HG03457 (cell line): ENCODE data around the gene ACOT7.

Experiments
- ATAC-seq: cut with Tn5 transposase; IDR thresholded peaks from one replicate; pipeline ENCODE4 v1.9.1; 2021; ENCODE audit warnings: moderate number of reproducible peaks; ENCODE audit not compliant: unreplicated experiment

ACOT7 gene

DNA sequence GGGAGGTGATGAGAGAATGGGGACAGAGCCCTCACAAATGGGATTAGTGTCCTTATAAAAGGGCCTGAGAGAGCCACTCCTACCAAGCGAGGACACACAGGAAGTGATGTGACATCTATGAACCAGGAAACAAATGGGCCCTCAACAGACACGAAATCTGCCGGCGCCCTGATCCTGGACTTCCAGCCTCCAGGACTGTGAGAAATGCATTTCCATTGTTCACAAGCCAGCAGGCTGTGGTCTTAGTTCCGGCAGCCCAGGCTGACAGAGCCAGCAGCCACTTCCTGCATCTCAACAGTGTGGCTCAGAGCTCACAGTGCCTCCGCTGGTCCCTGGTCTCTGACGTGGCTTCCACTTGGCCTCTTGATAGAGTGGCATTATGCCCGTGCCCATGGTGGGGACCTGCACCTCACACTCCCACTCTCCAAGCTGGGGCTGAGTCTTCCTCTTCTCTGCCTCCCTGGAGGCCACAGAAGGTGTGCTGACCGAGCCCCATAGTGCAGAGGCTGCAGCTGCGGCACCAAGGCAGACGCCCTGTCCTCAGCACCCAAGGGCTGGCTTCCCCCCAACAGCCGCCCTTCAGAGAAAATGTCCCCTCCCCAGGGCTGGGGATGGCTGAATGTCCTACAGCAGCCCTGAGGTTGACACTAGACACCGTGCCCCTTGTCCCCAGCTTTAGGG, 44.9 kb downstream of the ACOT7 start:
- no peak for ATAC-seq

DNA sequence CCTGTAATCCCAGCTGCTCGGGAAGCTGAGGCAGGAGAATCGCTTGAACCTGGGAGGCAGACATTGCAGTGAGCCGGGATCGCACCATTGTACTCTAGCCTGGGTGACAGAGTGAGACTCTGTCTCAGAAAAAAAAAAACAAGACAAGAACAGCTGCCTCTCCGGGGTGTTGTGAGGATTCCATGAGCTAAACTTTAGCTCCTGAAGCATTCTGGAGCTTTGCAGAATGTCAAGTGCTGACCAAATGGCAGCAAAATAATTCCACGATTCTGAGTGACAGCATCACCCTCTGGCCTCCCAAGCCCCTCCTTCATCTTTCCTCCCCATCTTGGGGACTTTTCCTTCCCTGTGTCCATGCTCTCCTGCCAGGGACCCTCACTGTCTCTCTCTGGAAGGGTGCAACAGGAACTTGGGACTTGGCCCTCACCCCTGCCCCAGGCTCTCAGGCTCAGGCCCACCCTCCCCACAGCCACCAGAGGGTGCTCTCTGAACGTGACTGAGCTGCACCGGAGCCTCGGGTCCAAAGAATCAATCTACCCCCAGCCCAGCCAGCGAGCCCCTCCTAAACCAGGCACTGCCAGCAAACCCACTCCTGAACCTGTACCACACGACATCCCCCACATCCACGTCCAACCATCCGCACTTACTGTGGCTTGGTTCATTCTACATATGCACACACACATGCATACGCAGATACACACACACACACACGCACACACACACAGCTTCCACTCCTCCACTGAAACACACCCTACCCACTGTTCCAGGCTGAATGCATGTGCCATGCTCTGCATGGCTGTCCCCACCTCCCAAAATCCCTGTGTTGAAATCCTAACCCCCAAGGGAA, 45.7 kb downstream of the ACOT7 start:
- ATAC-seq: no peak

DNA sequence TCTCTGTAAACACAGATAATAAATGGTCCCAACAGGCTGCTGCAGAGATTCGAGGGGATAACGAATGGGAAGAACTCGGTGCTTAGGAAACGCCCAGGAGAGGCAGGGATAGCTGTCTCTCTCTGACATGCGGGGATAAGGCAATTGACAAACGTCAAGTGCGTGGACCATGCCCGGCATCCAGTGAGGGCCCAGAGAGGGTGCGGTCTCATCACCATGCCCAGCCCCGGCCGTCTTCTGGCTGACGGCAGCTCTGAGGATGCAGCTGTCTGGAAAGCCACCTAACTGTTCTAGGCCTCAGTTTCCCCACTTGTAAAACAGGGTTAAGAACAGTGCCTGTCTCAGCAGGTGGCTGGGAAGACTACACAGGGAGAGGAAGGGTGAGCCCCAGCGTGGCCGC, 48.1 kb downstream of the ACOT7 start:
- no peak for ATAC-seq

DNA sequence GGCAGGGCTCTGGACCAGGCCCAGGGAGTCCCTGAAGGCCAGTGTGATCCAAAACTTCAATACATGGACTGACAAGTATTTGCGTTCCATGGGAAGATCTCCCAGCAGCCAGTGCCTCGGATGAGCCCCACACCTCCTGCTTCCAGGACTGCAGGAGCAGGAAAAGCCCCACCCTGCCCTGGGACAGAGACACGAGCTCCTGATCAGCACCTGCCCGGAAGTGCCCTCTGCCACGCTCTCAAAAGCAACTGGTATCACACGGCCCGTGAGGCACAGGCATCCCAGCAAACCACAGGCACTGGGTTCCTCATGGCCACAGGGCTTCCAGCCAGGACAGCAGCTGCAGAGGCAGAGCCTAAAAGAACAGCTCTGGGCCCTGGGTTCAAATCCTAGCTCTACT, 48.6 kb downstream of the ACOT7 start:
- no peak for ATAC-seq

DNA sequence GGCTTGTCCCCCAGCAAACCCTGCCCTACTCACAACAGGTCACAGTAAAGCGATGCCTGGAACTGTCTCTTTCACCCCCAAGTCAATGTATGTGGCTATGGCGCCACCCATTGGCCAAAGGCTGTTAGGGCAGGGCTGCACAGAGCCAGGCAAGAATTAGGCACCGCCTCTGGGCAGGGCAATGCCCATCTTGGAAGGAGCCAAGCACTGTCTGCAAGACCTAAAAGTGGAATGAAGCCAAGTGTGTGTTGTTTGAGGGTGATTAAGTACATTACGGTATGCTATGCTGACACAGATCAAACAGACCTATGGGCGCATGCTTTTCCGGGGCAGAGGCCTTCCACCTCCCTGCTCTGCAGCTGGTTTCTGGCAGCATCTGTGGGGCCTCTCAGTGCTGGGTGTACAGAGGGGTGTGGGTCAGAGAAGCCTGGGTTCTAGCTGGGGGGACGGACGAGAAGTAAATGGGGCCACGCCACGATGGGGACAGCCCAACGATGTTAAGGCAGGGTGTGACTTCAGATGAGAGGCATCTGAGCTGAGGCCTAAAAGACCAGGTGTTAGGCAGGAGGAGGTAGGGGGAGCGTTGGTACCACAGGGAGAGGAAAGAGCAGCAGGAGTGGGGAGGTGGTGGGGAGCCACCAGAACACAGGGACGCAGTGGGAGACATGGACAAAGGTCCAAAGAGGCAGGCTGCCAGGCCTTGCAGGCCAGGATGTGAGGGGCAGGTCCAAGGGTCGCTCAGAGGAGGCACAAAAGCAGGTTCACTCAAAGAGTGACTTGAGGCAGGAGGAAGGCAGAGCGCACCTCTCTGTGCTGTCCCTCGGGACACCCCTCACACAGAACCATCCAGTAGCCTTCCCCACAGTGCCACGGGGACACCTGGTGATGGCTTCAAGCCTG, 49.8 kb downstream of the ACOT7 start:
- no peak for ATAC-seq

DNA sequence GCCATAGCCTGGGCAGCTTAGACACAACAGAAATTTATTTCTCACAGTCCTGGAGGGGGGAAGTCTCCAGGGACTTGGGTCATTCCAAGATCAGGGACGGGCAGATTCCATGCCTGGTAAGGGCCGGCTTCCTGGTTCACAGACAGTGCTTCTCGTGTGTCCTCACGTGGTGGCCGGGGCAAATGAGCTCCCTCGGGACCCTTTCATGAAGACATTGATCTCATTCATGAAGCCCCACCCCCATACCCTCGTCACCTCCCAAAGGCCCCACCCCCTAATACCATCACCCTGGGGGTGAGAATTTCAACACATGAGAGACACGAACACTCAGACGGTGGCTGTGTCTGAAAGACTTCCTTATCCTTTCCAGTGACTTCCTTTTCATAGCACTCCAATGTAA, 51.5 kb downstream of the ACOT7 start:
- no peak for ATAC-seq

DNA sequence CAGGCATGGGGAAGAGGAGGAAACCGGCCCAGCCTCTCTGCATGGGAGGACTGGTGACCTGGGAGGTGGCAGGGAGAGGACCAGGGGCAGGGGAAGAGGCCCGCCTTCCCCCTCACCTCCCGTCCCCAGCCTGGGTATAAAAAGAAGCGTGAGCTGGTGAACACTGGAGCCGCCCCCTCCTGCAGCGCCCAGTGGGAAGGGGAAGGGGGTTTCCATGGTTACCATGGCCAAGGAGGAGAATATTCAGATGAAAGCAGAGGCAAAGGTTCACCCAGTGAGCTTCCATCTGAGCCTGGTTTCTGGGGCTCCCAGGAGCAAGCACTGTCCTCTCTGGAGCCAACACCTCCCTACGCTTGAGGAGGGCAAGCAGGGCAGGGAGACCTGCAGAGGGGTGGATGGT, 54.9 kb downstream of the ACOT7 start:
- ATAC-seq: no peak

DNA sequence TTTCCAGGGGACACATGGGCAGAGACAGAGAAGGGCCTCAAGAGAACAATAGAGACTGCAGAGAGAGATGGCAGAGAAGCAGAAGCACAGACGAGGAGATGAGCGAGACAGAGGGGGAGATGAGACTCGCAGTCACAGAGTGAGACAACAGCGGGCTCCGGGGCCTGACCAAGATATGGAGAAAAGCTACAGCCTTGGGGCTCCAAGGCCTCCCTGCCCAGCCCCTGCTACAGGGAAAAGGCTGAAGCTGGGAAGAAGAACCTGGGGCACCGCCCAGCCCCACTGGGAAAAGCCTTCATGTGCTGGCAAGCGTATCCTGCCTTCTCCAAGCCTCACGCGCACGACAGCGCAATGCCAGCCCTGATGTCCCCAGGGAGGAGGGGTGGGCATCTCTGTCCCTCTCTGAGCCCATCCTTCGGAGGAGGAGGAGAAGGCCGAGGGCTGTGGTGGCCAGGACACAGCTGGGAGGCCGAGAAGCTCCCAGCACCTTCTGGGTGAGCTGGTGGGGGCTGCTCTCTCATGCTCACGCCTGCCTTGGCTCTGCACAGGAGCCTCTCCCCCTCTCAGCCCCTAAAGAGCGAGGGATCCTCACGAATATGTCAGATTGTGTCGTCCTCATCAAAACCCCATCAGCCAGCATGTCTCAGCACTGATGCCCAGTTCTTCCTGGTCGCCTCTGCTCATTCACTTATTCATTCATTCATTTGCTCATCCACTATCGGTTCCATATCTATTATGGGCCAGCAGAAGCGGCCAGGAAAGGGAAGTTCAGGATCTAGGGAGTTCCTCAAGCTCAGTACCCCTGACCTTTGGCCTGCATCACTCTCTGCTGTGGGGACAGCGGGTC, 56.6 kb downstream of the ACOT7 start:
- no peak for ATAC-seq

DNA sequence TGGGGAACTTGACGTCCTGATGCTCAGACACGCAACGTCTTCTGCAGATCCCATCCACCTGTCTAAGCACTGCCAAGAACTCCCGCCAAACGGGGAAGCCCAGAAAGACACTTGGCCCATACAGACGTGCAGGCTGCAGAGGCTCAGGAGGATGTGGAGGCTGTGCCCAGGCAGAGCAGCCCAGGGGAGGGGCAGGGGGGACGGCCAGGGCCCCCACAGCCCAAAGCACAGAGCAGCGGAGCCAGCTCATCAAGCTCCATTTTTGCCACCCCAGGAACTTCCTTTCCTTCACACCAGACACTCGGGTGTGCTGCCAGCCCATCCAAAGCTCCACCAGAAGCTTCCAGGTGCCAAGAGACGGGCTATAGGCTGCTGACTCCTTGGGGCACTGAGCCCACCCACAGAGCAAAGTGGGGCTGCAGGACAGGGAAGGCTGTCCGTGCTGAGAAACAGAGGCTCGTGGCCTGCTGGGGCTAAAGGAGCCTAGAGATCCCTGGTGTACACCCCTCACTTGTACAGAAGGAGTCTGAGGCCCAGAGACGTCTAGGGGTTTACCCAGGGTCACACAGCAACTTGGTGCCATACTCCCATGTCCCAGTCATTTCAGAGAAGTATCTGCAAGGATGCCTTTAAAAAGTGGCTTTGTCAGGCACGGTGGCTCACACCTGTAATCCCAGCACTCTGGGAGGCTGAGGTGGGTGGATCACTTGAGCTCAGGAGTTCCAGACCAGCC, 59.1 kb downstream of the ACOT7 start:
- ATAC-seq: no peak

DNA sequence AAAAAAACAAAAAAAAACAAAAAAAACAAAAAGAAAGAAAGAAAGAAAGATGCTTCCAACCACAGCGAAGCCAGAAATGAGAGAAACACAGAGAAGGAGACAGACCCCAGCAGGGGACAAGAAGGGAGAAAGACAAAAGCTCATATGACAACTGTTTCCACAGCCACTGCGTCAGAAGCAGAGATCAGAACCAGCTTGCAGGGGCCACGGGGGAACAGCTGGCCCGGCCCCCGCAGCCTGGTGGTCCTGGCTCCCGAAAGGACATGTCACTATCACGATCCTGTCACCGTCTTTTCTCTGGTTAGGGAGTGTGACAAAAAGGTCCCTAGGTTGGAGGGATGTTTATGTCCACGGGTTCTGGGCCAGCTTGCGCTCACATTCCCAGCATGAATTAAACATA, 60.7 kb downstream of the ACOT7 start:
- no peak for ATAC-seq

DNA sequence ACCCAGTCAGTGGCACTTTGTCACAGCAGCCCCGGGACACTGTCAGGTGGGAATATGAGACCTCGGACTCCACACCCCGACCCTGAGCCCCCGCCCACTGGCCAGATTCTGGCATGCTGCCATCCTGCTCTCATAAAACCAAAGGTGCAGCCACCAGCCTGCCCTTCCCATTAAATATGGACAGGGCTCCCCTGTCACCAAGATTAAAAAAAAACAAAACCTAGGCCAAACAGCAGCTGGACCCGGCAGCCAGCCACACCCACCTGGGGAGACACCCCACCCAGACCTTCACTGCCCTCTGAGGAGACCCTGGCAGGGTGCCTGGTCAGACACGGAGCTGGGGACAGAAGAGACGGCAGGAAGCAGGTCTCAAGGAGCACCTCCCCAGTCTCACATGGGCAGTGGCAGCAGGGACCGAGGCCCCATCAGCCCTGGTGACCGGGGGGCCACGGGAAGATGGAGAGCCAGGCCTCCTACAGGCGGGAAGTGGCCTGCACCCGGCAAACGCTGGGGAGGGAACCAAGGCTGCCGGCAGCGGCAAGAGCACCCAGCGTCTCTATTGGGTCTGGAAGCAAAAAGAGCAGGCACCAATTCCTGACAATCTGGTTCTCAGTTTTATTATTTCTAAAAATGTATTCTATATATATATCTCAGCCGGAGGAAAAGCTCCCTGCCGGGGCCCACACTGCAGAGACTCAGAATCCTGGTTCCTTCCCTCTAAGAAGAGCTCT, 61.9 kb downstream of the ACOT7 start:
- ATAC-seq: no peak

DNA sequence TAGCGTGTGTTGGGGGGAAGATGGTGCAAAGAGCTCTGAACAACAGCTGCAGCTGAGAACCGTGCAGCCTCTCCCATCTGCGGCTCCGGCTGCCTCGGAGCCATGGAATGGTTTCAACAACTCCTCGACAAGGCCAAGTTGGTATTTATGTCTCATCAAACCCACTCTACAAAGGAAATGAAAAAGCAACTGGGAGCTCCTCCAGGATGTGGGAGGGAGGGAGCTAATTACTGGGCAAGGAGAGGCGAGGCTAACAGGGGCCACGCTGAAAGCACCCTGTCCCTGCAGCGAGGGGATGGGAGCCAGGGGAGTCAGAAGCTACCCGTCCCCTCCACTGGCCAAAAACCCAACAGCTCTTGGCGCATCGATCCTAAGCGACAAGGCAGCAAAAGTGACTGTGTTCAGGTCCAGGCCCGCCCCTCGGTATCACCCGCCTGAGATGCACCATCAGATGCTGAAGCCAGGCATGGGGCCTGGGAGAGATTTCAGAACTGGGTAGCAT, 63.1 kb downstream of the ACOT7 start:
- no peak for ATAC-seq

DNA sequence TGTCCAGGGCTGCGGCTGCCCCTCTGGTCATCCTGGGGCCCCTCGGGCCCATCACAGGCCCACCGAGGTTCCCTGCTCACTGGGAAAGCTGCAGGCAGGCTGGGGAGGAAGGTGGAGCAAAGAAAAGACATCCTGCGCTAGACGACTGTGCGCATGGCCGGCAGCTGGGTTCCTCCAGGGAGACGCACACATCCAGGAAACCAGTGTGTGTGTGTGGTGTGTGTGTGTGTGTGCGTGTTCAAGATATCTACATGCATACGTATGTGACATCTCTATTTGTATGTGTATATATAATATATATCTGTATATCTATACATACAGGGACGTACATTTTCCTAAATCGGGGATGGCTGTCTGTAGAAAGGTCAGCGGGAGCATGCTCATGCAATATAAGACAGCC, 63.7 kb downstream of the ACOT7 start:
- no peak for ATAC-seq

DNA sequence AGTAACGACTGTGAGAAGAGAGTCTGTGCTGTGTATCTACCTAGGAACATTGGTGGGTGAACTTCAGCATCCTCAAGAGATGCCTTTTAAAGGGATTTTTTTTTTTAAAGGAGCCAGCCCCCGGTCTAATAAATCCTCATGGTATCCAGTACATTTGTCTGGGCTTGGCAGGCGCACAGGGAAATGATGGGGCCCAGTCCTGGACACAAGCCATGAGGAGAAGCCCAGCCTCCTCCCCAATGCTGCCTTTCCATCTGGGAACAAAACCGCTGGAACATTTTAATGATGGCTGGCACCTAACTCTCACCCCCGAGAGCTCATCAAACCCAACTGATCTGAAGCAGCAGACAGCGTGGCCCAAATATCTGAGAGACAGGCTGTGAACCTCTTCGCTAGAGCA, 64.2 kb downstream of the ACOT7 start:
- no peak for ATAC-seq

DNA sequence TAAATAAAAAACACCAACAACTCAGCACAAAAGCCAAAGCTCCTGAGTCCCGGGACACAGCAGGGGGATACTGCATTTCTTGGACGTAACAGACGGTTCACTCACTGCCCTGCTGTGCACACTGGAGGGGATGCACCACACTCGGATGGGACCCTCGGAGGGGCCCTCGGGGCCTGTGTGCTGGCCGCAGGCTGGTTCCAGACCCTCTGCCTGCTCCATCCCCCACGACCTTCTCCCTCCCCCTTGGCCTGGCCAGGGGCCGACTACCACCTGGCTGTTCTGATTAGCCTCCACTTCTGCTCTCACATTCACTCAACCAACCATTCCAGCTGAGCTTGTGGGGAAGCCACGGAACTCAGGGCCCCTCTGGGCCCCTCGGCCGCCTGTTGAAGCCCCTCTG, 64.9 kb downstream of the ACOT7 start:
- no peak for ATAC-seq

DNA sequence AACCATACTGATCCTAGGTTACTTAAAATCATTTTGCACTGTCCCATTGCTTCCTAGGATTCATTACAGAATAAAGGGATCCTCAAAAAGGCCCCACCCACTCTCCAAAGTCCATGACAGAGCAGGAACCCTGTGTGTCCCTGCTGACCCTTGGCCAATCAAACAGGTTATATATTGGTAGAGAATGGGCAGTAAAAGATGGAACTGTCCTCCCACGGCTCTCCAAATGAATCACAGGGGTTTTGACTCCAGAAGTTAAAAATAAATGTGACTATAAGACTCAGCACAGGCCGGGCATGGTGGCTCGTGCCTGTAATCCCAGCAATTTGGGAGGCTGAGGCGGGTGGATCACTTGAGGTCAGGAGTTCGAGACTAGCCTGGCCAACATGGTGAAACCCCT, 65.5 kb downstream of the ACOT7 start:
- no peak for ATAC-seq

DNA sequence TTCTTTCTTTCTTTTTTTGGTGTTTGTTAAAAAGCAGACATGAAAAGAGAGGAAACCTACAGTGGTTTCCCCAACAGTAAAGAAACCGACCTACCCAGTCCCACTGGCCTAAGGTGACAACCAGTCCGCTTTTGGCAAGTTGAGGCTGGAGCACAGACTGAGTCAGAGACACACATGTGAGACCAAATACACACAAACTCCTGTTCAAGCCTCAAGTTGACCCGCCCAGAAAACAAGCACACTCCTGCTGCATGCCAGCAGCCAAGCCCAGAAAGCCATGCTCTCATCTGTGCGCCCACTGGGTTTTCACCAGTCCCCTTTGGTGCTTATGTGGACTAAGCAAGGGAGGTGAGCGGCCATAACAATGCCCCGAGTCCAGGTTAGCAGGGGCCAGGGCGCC, 68.1 kb downstream of the ACOT7 start:
- ATAC-seq: no peak

DNA sequence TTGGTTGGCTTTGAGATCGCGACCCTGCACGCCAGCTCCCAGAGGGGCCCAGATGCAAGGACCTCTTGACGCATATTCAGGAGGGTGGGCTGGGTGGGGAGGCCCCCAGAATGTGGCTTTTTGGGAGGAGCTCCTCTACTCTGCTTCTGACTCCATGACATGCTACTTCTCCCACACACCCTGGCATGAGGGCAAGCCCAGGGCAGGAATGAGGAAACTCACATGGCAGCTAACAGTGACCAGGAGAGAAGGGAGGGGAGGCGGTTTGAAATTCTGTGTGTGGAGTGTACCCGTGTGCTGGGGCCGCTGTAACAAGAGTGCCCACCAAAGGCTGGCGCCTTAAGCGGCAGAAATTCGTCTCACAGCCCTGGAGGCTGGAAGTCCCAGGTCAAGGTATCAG, 71.4 kb downstream of the ACOT7 start:
- ATAC-seq: no peak

DNA sequence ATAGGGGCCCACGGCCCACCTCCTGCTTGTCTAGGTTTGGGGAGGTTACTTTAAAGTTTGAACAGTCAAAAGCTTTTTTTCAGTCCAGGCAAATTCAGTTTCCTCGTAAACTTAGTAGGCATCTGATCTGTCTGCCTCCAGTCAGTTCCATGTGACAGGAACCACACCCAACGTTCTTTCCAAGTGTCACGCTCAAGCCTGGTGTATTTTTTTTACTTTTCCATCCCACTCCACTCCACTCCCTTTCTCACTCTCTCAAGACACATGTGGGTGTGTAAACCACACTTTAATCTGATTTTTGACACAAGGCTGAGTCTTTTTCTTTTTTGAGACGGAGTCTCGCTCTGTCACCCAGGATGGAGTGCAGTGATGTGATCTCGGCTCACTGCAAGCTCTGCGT, 72.4 kb downstream of the ACOT7 start:
- no peak for ATAC-seq
